Stimulated activated naive B cell treated with anti-CD40 and anti-IgM and Interleukin-4, amounts not matched to agents 10 μg/mL and 1 μg/mL and 100 μg/mL, for 72 hours (primary cell): ENCODE data around the gene SYNC.

Experiments used
- ATAC-seq, 2 donors: fragments of 150-1000 bp; cut with Tn5 transposase; replicated peaks; 2 replicates each; pipeline ENCODE4 v1.10.0; 2021; ENCODE audit warnings: moderate library complexity in 1 of 2
- DNase-seq: peaks from one replicate; pipeline ENCODE4 v3.0.0; 2021
- H3K27ac Mint-ChIP-seq: one replicate; pipeline ENCODE4 v1.8.0; 2022; ENCODE audit warnings: mild to moderate bottlenecking, mixed read lengths
- H3K27me3 Mint-ChIP-seq, 2 donors: one replicate each; pipeline ENCODE4 v1.8.0; 2022; ENCODE audit warnings: mixed read lengths in 2 of 2
- H3K36me3 Mint-ChIP-seq, 2 donors: one replicate each; pipeline ENCODE4 v1.8.0; 2022; ENCODE audit warnings: mixed read lengths in 2 of 2, mild to moderate bottlenecking in 1 of 2
- H3K4me1 Mint-ChIP-seq, 2 donors: one replicate each; pipeline ENCODE4 v1.8.0; 2022; ENCODE audit warnings: mixed read lengths in 2 of 2, mild to moderate bottlenecking in 1 of 2
- H3K4me3 Mint-ChIP-seq, 2 donors: one replicate each; pipeline ENCODE4 v1.8.0; 2022; ENCODE audit warnings: mild to moderate bottlenecking in 2 of 2, mixed read lengths in 2 of 2, moderate library complexity in 1 of 2
- H3K9me3 Mint-ChIP-seq, 2 donors: one replicate each; pipeline ENCODE4 v1.8.0; 2022; ENCODE audit warnings: mixed read lengths in 2 of 2, mild to moderate bottlenecking in 1 of 2

SYNC gene

GRCh38 chr1:32733582-32734321, 31.2 kb upstream of the SYNC start:
- H3K4me1 Mint-ChIP-seq: no peaks in the 10 kb centered on the region
- no peaks in the 10 kb centered on the region for H3K36me3 Mint-ChIP-seq
- no peak overlapping the region for H3K4me3 Mint-ChIP-seq
- ATAC-seq (peak in 1 of 2 donors; percentile 19), DNase-seq (no peak)
- peak overlapping the region; percentile 33 for H3K27ac Mint-ChIP-seq
- no peaks in the 10 kb centered on the region for H3K9me3 Mint-ChIP-seq
- H3K27me3 Mint-ChIP-seq: peaks cover 11 to 19% of the 10 kb centered on the region in 2 donors

DNA sequence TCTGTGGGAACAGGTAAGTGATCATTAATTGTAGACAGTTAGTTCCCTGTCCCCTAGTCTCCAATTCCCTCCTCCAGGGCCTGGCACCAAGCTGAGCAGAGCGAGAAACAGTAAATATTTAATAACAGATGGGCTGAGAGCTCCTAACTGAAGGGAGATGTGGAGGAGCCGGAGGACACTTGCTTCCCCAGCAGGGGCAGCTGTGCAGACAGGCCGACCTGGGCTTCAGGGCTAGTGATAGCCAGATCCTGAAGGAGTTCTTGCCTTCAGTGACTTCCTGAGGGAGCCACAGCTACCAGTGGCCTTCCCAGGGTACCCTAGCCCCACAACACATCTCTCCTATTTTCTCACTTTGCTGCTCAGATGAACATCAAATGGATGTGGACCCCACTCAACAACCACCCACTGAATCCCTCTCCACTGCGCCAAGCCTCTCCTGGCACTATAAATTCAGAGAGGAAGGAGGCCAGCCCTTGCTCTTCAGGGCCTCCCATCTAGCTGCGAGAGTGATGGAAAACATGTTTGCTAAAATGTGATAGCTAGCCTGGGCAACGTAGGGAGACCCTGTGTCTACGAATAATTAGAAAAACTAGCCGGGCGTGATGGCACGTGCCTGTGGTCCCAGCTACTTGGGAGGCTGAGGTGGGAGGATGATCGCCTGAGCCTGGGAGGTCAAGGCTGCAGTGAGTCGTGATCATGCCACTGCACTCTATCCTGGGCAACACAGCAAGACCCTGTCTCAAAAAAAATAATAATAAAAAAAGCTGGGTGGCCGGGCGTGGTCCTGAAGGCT, 26.9 kb upstream of the SYNC start:
- H3K4me3 Mint-ChIP-seq: no peak overlapping the region
- no peaks in the 10 kb centered on the region for H3K36me3 Mint-ChIP-seq
- ATAC-seq: no peak
- H3K27me3 Mint-ChIP-seq: peaks cover 37% of the 10 kb centered on the region in 2 donors
- DNase-seq: no peak
- no peaks in the 10 kb centered on the region for H3K9me3 Mint-ChIP-seq
- no peak overlapping the region for H3K27ac Mint-ChIP-seq
- peaks cover 4 to 7% of the 10 kb centered on the region in 2 donors for H3K4me1 Mint-ChIP-seq

DNA sequence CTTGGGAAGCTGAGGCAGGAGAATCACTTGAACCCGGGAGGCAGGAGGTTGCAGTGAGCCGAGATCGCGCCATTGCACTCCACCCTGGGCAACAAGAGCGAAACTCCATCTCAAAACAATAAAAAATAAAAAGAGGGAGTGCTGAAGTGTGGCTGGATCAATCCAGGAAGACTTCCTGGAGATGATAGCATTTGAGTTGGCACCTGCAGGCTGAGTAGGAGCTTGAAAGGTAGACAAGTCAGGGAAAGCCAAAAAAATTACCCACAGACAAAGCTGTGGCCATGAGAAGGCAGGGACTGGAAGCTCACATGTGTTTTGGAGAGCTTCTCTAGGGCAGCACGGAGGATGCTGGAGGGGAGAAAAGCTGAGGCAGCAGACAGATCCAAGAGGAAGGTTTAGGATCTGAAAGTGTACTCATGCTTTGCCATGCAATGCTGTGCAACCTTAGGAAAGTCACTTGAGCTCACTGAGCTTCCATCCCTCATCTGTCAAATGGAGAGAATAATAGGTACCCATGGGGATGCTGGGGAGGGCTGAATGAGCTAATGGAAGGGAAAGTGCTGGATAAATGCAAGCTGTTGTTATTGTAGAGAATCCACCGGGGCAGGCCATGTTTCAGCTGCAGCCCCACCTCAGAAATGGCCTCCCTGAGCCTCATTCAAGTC, 26.0 kb upstream of the SYNC start:
- Mint-ChIP-seq H3K4me1 (peaks cover 4 to 7% of the 10 kb centered on the region in 2 donors), H3K4me3 (no peak overlapping the region), H3K9me3 (no peaks in the 10 kb centered on the region), H3K27ac (no peak overlapping the region), H3K27me3 (peaks cover 32 to 40% of the 10 kb centered on the region in 2 donors), H3K36me3 (no peaks in the 10 kb centered on the region)
- ATAC-seq (no peak), DNase-seq (no peak)

DNA sequence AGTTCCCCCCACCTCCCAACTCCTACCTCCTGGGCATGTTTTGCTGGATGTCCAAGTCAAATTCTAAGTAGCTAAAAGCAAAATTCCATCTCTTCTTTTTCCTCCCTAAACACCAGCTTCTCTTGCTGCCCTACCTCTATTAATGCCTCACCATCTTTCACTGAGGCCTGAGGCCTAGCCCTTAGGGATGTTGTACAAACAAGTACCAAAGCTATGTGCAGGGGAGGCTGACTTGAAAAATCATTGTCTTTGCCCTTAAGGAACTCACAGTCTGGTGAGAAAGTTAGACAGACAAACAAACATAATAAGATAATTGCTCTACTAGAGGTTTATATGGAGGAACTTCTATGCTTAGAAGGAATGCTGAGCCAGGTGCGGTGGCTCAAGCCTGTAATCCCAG, 25.3 kb upstream of the SYNC start:
- peaks cover 29 to 42% of the 10 kb centered on the region in 2 donors for H3K27me3 Mint-ChIP-seq
- peaks cover 4 to 7% of the 10 kb centered on the region in 2 donors for H3K4me1 Mint-ChIP-seq
- DNase-seq: no peak
- ATAC-seq: no peak
- no peak overlapping the region for H3K4me3 Mint-ChIP-seq
- no peaks in the 10 kb centered on the region for H3K9me3 Mint-ChIP-seq
- no peak overlapping the region for H3K27ac Mint-ChIP-seq
- no peaks in the 10 kb centered on the region for H3K36me3 Mint-ChIP-seq

- H3K27ac Mint-ChIP-seq: no peak overlapping the region
- H3K36me3 Mint-ChIP-seq: no peaks in the 10 kb centered on the region
- no peaks in the 10 kb centered on the region for H3K9me3 Mint-ChIP-seq
- DNase-seq: no peak
- peaks cover 4 to 7% of the 10 kb centered on the region in 2 donors for H3K4me1 Mint-ChIP-seq
- H3K4me3 Mint-ChIP-seq: no peak overlapping the region
- peaks cover 41 to 60% of the 10 kb centered on the region in 2 donors for H3K27me3 Mint-ChIP-seq
- ATAC-seq: no peak
Observed at GRCh38 chr1:32725615-32725982, 23.0 kb upstream of the SYNC start.

- DNase-seq: no peak
- H3K9me3 Mint-ChIP-seq: no peaks in the 10 kb centered on the region
- no peak overlapping the region for H3K4me3 Mint-ChIP-seq
- H3K36me3 Mint-ChIP-seq: no peaks in the 10 kb centered on the region
- peak; percentile 45 to 63 for ATAC-seq
- H3K27me3 Mint-ChIP-seq: peaks cover 46 to 67% of the 10 kb centered on the region in 2 donors
- H3K27ac Mint-ChIP-seq: no peak overlapping the region
- peaks cover 4 to 7% of the 10 kb centered on the region in 2 donors for H3K4me1 Mint-ChIP-seq
Observed at GRCh38 chr1:32724678-32725614, 22.4 kb upstream of the SYNC start.

- ATAC-seq (no peak), DNase-seq (no peak)
- Mint-ChIP-seq H3K27ac (no peak overlapping the region), H3K27me3 (peaks cover 40 to 69% of the 10 kb centered on the region in 2 donors), H3K4me3 (no peak overlapping the region), H3K36me3 (no peaks in the 10 kb centered on the region), H3K4me1 (peaks cover 3 to 18% of the 10 kb centered on the region in 2 donors), H3K9me3 (no peaks in the 10 kb centered on the region)
Observed at GRCh38 chr1:32719681-32720275, 17.2 kb upstream of the SYNC start.

GRCh38 chr1:32718527-32718926, 16.0 kb upstream of the SYNC start:
- H3K27ac Mint-ChIP-seq: no peak overlapping the region
- H3K4me3 Mint-ChIP-seq: no peak overlapping the region
- H3K36me3 Mint-ChIP-seq: no peaks in the 10 kb centered on the region
- no peak for ATAC-seq
- H3K4me1 Mint-ChIP-seq: peaks cover 3 to 17% of the 10 kb centered on the region in 2 donors
- H3K9me3 Mint-ChIP-seq: no peaks in the 10 kb centered on the region
- DNase-seq: no peak
- H3K27me3 Mint-ChIP-seq: peaks cover 36 to 63% of the 10 kb centered on the region in 2 donors

GRCh38 chr1:32718036-32718435, 15.5 kb upstream of the SYNC start:
- ATAC-seq (no peak), DNase-seq (no peak)
- peaks cover 5 to 22% of the 10 kb centered on the region in 2 donors for H3K4me1 Mint-ChIP-seq
- H3K36me3 Mint-ChIP-seq: no peaks in the 10 kb centered on the region
- no peak overlapping the region for H3K4me3 Mint-ChIP-seq
- H3K27ac Mint-ChIP-seq: no peak overlapping the region
- peaks cover 40 to 63% of the 10 kb centered on the region in 2 donors for H3K27me3 Mint-ChIP-seq
- no peaks in the 10 kb centered on the region for H3K9me3 Mint-ChIP-seq

DNA sequence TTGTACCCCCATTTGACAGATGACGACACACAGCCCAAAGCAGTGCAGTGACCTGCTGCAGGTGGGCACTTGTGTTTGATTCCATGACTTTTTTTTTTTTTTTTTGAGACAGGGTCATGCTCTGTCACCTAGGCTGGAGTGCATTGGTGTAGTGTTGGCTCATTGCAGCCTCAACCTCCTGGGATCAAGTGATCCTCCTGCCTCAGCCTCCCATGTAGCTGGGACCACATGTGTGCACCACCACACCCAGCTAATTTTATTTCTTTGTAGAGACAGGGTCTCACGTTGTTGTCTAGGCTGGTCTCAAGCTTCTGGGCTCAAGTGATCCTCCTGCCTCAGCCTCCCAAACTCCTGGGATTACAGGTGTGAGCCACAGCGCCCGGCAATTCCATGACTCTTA, 14.9 kb upstream of the SYNC start:
- no peaks in the 10 kb centered on the region for H3K36me3 Mint-ChIP-seq
- H3K27ac Mint-ChIP-seq: no peak overlapping the region
- peaks cover 5 to 23% of the 10 kb centered on the region in 2 donors for H3K4me1 Mint-ChIP-seq
- DNase-seq (no peak), ATAC-seq (no peak)
- peaks cover 40 to 58% of the 10 kb centered on the region in 2 donors for H3K27me3 Mint-ChIP-seq
- no peak overlapping the region for H3K4me3 Mint-ChIP-seq
- H3K9me3 Mint-ChIP-seq: no peaks in the 10 kb centered on the region

DNA sequence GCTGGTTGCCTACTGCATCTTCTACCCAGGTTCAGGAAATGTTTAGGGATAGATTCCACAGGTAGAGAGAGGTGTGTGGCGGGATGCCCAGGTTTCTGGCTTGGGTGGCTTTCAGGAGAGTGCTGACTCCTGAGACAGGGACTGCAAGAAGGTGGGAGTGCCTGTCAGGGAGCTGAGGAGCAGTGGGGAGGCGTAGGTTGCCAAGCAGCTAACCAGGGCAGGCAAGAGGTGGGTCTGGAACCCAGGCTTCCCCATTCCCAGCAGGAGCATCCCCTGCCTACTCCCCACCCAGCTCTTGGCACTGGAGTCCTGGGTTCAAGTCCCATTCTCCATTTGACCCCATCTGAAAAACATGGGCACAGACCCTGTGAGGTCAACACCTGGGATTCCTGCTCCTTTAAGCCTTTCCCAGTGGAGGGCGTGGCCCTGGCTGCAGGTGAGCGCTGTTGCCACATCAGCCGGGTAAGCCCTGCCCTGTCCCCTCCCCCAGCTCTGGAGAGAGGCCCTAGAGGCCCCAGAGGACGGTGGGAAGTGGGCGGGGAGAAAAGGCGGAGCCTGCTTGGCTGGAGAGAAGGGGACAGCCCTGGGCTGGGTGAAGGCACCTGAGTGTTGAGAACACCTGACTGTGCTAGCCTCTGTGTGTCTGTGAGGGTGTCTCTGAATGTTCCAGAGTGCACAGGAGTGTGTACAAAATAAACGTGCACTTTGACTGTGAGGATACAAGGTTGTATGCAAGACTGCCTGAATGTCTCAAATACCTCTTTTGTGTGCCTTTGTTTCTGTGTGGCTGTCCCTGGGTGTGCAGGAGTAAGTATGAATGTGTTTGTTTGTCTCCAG, 14.0 kb upstream of the SYNC start:
- H3K27ac Mint-ChIP-seq: no peak overlapping the region

DNA sequence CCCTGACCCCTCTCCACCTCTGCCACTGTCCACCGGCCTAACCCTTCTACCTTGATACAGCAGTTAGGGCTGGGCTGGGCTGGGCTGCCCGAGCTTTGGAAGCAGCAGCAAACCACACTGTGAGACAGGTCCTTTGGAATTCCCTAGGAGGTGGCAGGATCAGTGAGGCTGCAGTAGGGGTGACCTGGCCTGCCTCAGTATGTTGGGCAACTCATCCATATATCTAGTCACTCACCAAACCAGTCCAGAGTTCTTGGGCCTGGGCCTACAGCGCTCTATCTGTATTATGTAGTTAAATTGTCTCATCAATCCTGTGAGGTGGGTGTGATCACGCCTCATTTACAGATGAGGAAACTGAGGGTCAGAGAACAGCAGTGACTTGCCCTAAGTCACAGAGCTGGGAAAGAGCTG, 13.3 kb upstream of the SYNC start:
- Mint-ChIP-seq H3K27me3 (peaks cover 30 to 50% of the 10 kb centered on the region in 2 donors), H3K36me3 (no peaks in the 10 kb centered on the region), H3K4me1 (peaks cover 9 to 29% of the 10 kb centered on the region in 2 donors), H3K4me3 (no peak overlapping the region), H3K27ac (no peak overlapping the region), H3K9me3 (no peaks in the 10 kb centered on the region)
- DNase-seq (no peak), ATAC-seq (no peak)

More for the DNA sequence above, 14.0 kb upstream of the SYNC start:
- no peak overlapping the region for H3K4me3 Mint-ChIP-seq
- ATAC-seq: peak; percentile 75 to 79
- H3K27me3 Mint-ChIP-seq: peaks cover 34 to 55% of the 10 kb centered on the region in 2 donors
- peaks cover 9 to 29% of the 10 kb centered on the region in 2 donors for H3K4me1 Mint-ChIP-seq
- DNase-seq: peak; percentile 47
- H3K9me3 Mint-ChIP-seq: no peaks in the 10 kb centered on the region
- no peaks in the 10 kb centered on the region for H3K36me3 Mint-ChIP-seq

GRCh38 chr1:32714277-32714676, 11.7 kb upstream of the SYNC start:
- peaks cover 19 to 38% of the 10 kb centered on the region in 2 donors for H3K27me3 Mint-ChIP-seq
- no peak for DNase-seq
- no peak overlapping the region for H3K27ac Mint-ChIP-seq
- H3K9me3 Mint-ChIP-seq: no peaks in the 10 kb centered on the region
- no peak overlapping the region for H3K4me3 Mint-ChIP-seq
- no peaks in the 10 kb centered on the region for H3K36me3 Mint-ChIP-seq
- ATAC-seq: no peak
- H3K4me1 Mint-ChIP-seq: peaks cover 9 to 29% of the 10 kb centered on the region in 2 donors
